Activated naive CD8-positive, alpha-beta T cell (primary cell): ENCODE data around the gene PDGFD.

ENCODE experiments used
- H3K27ac Mint-ChIP-seq: one replicate; pipeline ENCODE4 v1.8.0; 2021; ENCODE audit warnings: mixed read lengths
- H3K27me3 Mint-ChIP-seq: one replicate; pipeline ENCODE4 v1.8.0; 2021; ENCODE audit warnings: mixed read lengths
- H3K36me3 Mint-ChIP-seq: one replicate; pipeline ENCODE4 v1.8.0; 2021; ENCODE audit warnings: mixed read lengths
- H3K4me1 Mint-ChIP-seq: one replicate; pipeline ENCODE4 v1.8.0; 2021; ENCODE audit warnings: low read depth, mixed read lengths
- H3K4me3 Mint-ChIP-seq: one replicate; pipeline ENCODE4 v1.8.0; 2021; ENCODE audit warnings: mild to moderate bottlenecking, mixed read lengths
- H3K9me3 Mint-ChIP-seq: one replicate; pipeline ENCODE4 v1.8.0; 2021; ENCODE audit warnings: low read depth, mixed read lengths

PDGFD gene

GRCh38 chr11:104154296-104154695, 9.7 kb downstream of the PDGFD start:
- no peaks in the 10 kb centered on the region for H3K4me1 Mint-ChIP-seq
- H3K9me3 Mint-ChIP-seq, result no peaks in the 10 kb centered on the region
- no peak overlapping the region for H3K4me3 Mint-ChIP-seq
- H3K27me3 Mint-ChIP-seq, result no peaks in the 10 kb centered on the region
- no peaks in the 10 kb centered on the region for H3K36me3 Mint-ChIP-seq
- H3K27ac Mint-ChIP-seq, result no peak overlapping the region

- Mint-ChIP-seq H3K4me3 (no peak overlapping the region), H3K4me1 (no peaks in the 10 kb centered on the region), H3K27ac (no peak overlapping the region), H3K36me3 (no peaks in the 10 kb centered on the region), H3K9me3 (no peaks in the 10 kb centered on the region), H3K27me3 (no peaks in the 10 kb centered on the region)
These were observed 10.9 kb downstream of the PDGFD start for GRCh38 chr11:104152941-104153505.

- H3K9me3 Mint-ChIP-seq, result no peaks in the 10 kb centered on the region
- H3K4me3 Mint-ChIP-seq, result no peak overlapping the region
- no peaks in the 10 kb centered on the region for H3K36me3 Mint-ChIP-seq
- no peaks in the 10 kb centered on the region for H3K27me3 Mint-ChIP-seq
- H3K4me1 Mint-ChIP-seq, result no peaks in the 10 kb centered on the region
- no peak overlapping the region for H3K27ac Mint-ChIP-seq
These were observed 12.3 kb downstream of the PDGFD start for GRCh38 chr11:104151404-104152204.

GRCh38 chr11:104148706-104149105, 15.2 kb downstream of the PDGFD start:
- Mint-ChIP-seq H3K4me3 (no peak overlapping the region), H3K27me3 (no peaks in the 10 kb centered on the region), H3K36me3 (no peaks in the 10 kb centered on the region), H3K27ac (no peak overlapping the region), H3K9me3 (no peaks in the 10 kb centered on the region), H3K4me1 (no peaks in the 10 kb centered on the region)

GRCh38 chr11:104148074-104148473, 15.9 kb downstream of the PDGFD start:
- H3K4me3 Mint-ChIP-seq, result no peak overlapping the region
- no peaks in the 10 kb centered on the region for H3K4me1 Mint-ChIP-seq
- H3K27ac Mint-ChIP-seq, result no peak overlapping the region
- H3K27me3 Mint-ChIP-seq, result no peaks in the 10 kb centered on the region
- no peaks in the 10 kb centered on the region for H3K9me3 Mint-ChIP-seq
- no peaks in the 10 kb centered on the region for H3K36me3 Mint-ChIP-seq

- H3K9me3 Mint-ChIP-seq, result no peaks in the 10 kb centered on the region
- H3K27me3 Mint-ChIP-seq, result no peaks in the 10 kb centered on the region
- no peaks in the 10 kb centered on the region for H3K36me3 Mint-ChIP-seq
- H3K4me1 Mint-ChIP-seq, result no peaks in the 10 kb centered on the region
- H3K27ac Mint-ChIP-seq, result no peak overlapping the region
- no peak overlapping the region for H3K4me3 Mint-ChIP-seq
These were observed 17.0 kb downstream of the PDGFD start for GRCh38 chr11:104146943-104147342.

GRCh38 chr11:104146421-104146820, 17.5 kb downstream of the PDGFD start:
- Mint-ChIP-seq H3K9me3 (no peaks in the 10 kb centered on the region), H3K4me3 (no peak overlapping the region), H3K4me1 (no peaks in the 10 kb centered on the region), H3K27me3 (no peaks in the 10 kb centered on the region), H3K36me3 (no peaks in the 10 kb centered on the region), H3K27ac (no peak overlapping the region)

GRCh38 chr11:104145062-104145461, 18.9 kb downstream of the PDGFD start:
- Mint-ChIP-seq H3K27me3 (no peaks in the 10 kb centered on the region), H3K27ac (no peak overlapping the region), H3K36me3 (no peaks in the 10 kb centered on the region), H3K9me3 (no peaks in the 10 kb centered on the region), H3K4me1 (no peaks in the 10 kb centered on the region), H3K4me3 (no peak overlapping the region)

GRCh38 chr11:104142698-104143097, 21.2 kb downstream of the PDGFD start:
- no peaks in the 10 kb centered on the region for H3K9me3 Mint-ChIP-seq
- no peak overlapping the region for H3K27ac Mint-ChIP-seq
- H3K4me1 Mint-ChIP-seq, result no peaks in the 10 kb centered on the region
- no peaks in the 10 kb centered on the region for H3K36me3 Mint-ChIP-seq
- no peaks in the 10 kb centered on the region for H3K27me3 Mint-ChIP-seq
- no peak overlapping the region for H3K4me3 Mint-ChIP-seq

- Mint-ChIP-seq H3K4me3 (no peak overlapping the region), H3K27ac (no peak overlapping the region), H3K36me3 (no peaks in the 10 kb centered on the region), H3K27me3 (no peaks in the 10 kb centered on the region), H3K4me1 (no peaks in the 10 kb centered on the region), H3K9me3 (no peaks in the 10 kb centered on the region)
These were observed 27.1 kb downstream of the PDGFD start for GRCh38 chr11:104136861-104137260.

GRCh38 chr11:104134745-104135144, 29.2 kb downstream of the PDGFD start:
- no peaks in the 10 kb centered on the region for H3K27me3 Mint-ChIP-seq
- no peak overlapping the region for H3K27ac Mint-ChIP-seq
- no peaks in the 10 kb centered on the region for H3K4me1 Mint-ChIP-seq
- no peaks in the 10 kb centered on the region for H3K36me3 Mint-ChIP-seq
- H3K4me3 Mint-ChIP-seq, result no peak overlapping the region
- no peaks in the 10 kb centered on the region for H3K9me3 Mint-ChIP-seq

- Mint-ChIP-seq H3K9me3 (no peaks in the 10 kb centered on the region), H3K27ac (no peak overlapping the region), H3K27me3 (no peaks in the 10 kb centered on the region), H3K36me3 (no peaks in the 10 kb centered on the region), H3K4me3 (no peak overlapping the region), H3K4me1 (no peaks in the 10 kb centered on the region)
These were observed 33.8 kb downstream of the PDGFD start for GRCh38 chr11:104130161-104130560.

GRCh38 chr11:104129145-104129544, 34.8 kb downstream of the PDGFD start:
- no peaks in the 10 kb centered on the region for H3K36me3 Mint-ChIP-seq
- H3K9me3 Mint-ChIP-seq, result no peaks in the 10 kb centered on the region
- H3K27me3 Mint-ChIP-seq, result no peaks in the 10 kb centered on the region
- no peaks in the 10 kb centered on the region for H3K4me1 Mint-ChIP-seq
- H3K27ac Mint-ChIP-seq, result no peak overlapping the region
- H3K4me3 Mint-ChIP-seq, result no peak overlapping the region

GRCh38 chr11:104127828-104128227, 36.1 kb downstream of the PDGFD start:
- Mint-ChIP-seq H3K27ac (no peak overlapping the region), H3K4me3 (no peak overlapping the region)

GRCh38 chr11:104126464-104126863, 37.5 kb downstream of the PDGFD start:
- H3K4me3 Mint-ChIP-seq, result no peak overlapping the region
- no peak overlapping the region for H3K27ac Mint-ChIP-seq
- no peaks in the 10 kb centered on the region for H3K36me3 Mint-ChIP-seq
- no peaks in the 10 kb centered on the region for H3K27me3 Mint-ChIP-seq
- H3K4me1 Mint-ChIP-seq, result no peaks in the 10 kb centered on the region
- H3K9me3 Mint-ChIP-seq, result no peaks in the 10 kb centered on the region

More at GRCh38 chr11:104127828-104128227, 36.1 kb downstream of the PDGFD start:
- H3K4me1 Mint-ChIP-seq, result no peaks in the 10 kb centered on the region
- H3K36me3 Mint-ChIP-seq, result no peaks in the 10 kb centered on the region
- H3K27me3 Mint-ChIP-seq, result no peaks in the 10 kb centered on the region
- no peaks in the 10 kb centered on the region for H3K9me3 Mint-ChIP-seq

- no peaks in the 10 kb centered on the region for H3K27me3 Mint-ChIP-seq
- H3K27ac Mint-ChIP-seq, result no peak overlapping the region
- H3K4me1 Mint-ChIP-seq, result no peaks in the 10 kb centered on the region
- H3K36me3 Mint-ChIP-seq, result no peaks in the 10 kb centered on the region
- no peak overlapping the region for H3K4me3 Mint-ChIP-seq
- no peaks in the 10 kb centered on the region for H3K9me3 Mint-ChIP-seq
These were observed 39.0 kb downstream of the PDGFD start for GRCh38 chr11:104124979-104125378.
